ENCODE data around the gene MKRN3. TPM values are rescaled to one million over a fixed set of nuclear protein-coding genes. Genes with fewer than 3 reads are reported as not detected.

The MKRN3 gene
- total and polyA plus RNA-seq, 2 experiments from 2014 or later, result not detected

DNA sequence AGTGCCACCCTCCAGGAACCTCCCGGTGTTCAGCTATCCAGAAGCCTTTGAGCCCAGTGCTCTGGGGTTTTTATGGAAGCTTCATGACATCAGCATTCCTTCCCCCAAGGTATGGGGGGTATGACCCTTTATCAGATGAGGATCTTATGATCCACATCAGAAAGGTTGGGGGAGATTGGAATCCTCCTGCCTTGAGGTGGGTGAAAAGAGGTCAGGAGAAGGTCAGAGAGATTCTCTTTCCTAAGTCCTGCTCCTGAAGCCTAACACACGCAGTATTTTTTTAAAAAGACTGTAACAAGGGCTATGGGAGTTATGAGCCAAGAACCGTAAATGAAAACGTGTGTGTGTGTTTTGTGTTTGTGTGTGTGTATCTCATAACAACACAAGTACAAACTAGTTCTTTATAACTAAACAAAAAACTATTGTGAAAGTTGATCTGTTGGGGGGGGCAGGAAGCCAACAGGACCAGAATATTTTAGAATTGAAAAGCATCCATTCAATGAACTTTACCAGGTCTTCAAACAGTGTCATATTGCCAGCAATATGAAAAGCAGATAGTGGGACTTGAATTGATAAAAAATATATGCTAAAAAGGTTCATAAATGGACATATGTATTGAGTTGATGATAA lies 13.2 kb downstream of the MKRN3 start:
- ATAC-seq (no peak), DNase-seq (ENCODE audit: low spot score) (no peak)
- no peak overlapping the region for H3K4me3 ChIP-seq
- no peaks in the 10 kb centered on the region for H3K36me3 ChIP-seq (ENCODE audit: insufficient read depth)
- H3K36me3 Mint-ChIP-seq (ENCODE audit: low read depth), result no peaks in the 10 kb centered on the region
- no peaks in the 10 kb centered on the region for H4K20me1 ChIP-seq (replicated peaks; ENCODE audit: insufficient read depth)
- H3K4me3 Mint-ChIP-seq, result no peak overlapping the region
- H3K27me3 ChIP-seq (ENCODE audit: insufficient read depth), result no peaks in the 10 kb centered on the region
- no peak overlapping the region for H3K4me2 ChIP-seq
- no peaks in the 10 kb centered on the region for H3K79me2 ChIP-seq (replicated peaks; ENCODE audit: insufficient read depth)
- no peaks in the 10 kb centered on the region for H3K4me1 ChIP-seq (ENCODE audit: insufficient read depth)
- no peaks in the 10 kb centered on the region for H3F3A ChIP-seq (replicated peaks; ENCODE audit: low read depth)
- no peak overlapping the region for H2AFZ ChIP-seq
- no peaks in the 10 kb centered on the region for H3K9me2 ChIP-seq (ENCODE audit: insufficient read depth)
- H3K27ac Mint-ChIP-seq, result no peak overlapping the region
- TF ChIP-seq ZNF331 (CRISPR knock-in tag; IDR thresholded peaks at IDR 0.05; ENCODE audit: low read depth), result no peak
- TF ChIP-seq EZH2 (IDR thresholded peaks at IDR 0.05; ENCODE audit: low read depth, unreplicated experiment), result no peak
- TF ChIP-seq EZH2phosphoT487 (IDR thresholded peaks at IDR 0.05; ENCODE audit: unreplicated experiment), result no peak
- TF ChIP-seq, protein P1, sequence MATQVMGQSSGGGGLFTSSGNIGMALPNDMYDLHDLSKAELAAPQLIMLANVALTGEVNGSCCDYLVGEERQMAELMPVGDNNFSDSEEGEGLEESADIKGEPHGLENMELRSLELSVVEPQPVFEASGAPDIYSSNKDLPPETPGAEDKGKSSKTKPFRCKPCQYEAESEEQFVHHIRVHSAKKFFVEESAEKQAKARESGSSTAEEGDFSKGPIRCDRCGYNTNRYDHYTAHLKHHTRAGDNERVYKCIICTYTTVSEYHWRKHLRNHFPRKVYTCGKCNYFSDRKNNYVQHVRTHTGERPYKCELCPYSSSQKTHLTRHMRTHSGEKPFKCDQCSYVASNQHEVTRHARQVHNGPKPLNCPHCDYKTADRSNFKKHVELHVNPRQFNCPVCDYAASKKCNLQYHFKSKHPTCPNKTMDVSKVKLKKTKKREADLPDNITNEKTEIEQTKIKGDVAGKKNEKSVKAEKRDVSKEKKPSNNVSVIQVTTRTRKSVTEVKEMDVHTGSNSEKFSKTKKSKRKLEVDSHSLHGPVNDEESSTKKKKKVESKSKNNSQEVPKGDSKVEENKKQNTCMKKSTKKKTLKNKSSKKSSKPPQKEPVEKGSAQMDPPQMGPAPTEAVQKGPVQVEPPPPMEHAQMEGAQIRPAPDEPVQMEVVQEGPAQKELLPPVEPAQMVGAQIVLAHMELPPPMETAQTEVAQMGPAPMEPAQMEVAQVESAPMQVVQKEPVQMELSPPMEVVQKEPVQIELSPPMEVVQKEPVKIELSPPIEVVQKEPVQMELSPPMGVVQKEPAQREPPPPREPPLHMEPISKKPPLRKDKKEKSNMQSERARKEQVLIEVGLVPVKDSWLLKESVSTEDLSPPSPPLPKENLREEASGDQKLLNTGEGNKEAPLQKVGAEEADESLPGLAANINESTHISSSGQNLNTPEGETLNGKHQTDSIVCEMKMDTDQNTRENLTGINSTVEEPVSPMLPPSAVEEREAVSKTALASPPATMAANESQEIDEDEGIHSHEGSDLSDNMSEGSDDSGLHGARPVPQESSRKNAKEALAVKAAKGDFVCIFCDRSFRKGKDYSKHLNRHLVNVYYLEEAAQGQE (IDR thresholded peaks at IDR 0.05; ENCODE audit: unreplicated experiment), result no peak
- no peak for TF ChIP-seq STAT1 (IDR thresholded peaks at IDR 0.05; ENCODE audit: unreplicated experiment)
- TF ChIP-seq ZNF114 (CRISPR knock-in tag; IDR thresholded peaks at IDR 0.05), result no peak
- TF ChIP-seq JUNB (IDR thresholded peaks at IDR 0.05; ENCODE audit: unreplicated experiment), result no peak
- TF ChIP-seq, protein P2, sequence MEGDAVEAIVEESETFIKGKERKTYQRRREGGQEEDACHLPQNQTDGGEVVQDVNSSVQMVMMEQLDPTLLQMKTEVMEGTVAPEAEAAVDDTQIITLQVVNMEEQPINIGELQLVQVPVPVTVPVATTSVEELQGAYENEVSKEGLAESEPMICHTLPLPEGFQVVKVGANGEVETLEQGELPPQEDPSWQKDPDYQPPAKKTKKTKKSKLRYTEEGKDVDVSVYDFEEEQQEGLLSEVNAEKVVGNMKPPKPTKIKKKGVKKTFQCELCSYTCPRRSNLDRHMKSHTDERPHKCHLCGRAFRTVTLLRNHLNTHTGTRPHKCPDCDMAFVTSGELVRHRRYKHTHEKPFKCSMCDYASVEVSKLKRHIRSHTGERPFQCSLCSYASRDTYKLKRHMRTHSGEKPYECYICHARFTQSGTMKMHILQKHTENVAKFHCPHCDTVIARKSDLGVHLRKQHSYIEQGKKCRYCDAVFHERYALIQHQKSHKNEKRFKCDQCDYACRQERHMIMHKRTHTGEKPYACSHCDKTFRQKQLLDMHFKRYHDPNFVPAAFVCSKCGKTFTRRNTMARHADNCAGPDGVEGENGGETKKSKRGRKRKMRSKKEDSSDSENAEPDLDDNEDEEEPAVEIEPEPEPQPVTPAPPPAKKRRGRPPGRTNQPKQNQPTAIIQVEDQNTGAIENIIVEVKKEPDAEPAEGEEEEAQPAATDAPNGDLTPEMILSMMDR (conservative IDR thresholded peaks at IDR 0.05; ENCODE audit: low read depth in 2 of 2), result no peak
- TF ChIP-seq NANOG (IDR thresholded peaks at IDR 0.05; ENCODE audit: borderline replicate concordance), result no peak
- no peak for TF ChIP-seq CREB1 (CRISPR knock-in tag; IDR thresholded peaks at IDR 0.05; ENCODE audit: low read depth)
- TF ChIP-seq, protein P3, sequence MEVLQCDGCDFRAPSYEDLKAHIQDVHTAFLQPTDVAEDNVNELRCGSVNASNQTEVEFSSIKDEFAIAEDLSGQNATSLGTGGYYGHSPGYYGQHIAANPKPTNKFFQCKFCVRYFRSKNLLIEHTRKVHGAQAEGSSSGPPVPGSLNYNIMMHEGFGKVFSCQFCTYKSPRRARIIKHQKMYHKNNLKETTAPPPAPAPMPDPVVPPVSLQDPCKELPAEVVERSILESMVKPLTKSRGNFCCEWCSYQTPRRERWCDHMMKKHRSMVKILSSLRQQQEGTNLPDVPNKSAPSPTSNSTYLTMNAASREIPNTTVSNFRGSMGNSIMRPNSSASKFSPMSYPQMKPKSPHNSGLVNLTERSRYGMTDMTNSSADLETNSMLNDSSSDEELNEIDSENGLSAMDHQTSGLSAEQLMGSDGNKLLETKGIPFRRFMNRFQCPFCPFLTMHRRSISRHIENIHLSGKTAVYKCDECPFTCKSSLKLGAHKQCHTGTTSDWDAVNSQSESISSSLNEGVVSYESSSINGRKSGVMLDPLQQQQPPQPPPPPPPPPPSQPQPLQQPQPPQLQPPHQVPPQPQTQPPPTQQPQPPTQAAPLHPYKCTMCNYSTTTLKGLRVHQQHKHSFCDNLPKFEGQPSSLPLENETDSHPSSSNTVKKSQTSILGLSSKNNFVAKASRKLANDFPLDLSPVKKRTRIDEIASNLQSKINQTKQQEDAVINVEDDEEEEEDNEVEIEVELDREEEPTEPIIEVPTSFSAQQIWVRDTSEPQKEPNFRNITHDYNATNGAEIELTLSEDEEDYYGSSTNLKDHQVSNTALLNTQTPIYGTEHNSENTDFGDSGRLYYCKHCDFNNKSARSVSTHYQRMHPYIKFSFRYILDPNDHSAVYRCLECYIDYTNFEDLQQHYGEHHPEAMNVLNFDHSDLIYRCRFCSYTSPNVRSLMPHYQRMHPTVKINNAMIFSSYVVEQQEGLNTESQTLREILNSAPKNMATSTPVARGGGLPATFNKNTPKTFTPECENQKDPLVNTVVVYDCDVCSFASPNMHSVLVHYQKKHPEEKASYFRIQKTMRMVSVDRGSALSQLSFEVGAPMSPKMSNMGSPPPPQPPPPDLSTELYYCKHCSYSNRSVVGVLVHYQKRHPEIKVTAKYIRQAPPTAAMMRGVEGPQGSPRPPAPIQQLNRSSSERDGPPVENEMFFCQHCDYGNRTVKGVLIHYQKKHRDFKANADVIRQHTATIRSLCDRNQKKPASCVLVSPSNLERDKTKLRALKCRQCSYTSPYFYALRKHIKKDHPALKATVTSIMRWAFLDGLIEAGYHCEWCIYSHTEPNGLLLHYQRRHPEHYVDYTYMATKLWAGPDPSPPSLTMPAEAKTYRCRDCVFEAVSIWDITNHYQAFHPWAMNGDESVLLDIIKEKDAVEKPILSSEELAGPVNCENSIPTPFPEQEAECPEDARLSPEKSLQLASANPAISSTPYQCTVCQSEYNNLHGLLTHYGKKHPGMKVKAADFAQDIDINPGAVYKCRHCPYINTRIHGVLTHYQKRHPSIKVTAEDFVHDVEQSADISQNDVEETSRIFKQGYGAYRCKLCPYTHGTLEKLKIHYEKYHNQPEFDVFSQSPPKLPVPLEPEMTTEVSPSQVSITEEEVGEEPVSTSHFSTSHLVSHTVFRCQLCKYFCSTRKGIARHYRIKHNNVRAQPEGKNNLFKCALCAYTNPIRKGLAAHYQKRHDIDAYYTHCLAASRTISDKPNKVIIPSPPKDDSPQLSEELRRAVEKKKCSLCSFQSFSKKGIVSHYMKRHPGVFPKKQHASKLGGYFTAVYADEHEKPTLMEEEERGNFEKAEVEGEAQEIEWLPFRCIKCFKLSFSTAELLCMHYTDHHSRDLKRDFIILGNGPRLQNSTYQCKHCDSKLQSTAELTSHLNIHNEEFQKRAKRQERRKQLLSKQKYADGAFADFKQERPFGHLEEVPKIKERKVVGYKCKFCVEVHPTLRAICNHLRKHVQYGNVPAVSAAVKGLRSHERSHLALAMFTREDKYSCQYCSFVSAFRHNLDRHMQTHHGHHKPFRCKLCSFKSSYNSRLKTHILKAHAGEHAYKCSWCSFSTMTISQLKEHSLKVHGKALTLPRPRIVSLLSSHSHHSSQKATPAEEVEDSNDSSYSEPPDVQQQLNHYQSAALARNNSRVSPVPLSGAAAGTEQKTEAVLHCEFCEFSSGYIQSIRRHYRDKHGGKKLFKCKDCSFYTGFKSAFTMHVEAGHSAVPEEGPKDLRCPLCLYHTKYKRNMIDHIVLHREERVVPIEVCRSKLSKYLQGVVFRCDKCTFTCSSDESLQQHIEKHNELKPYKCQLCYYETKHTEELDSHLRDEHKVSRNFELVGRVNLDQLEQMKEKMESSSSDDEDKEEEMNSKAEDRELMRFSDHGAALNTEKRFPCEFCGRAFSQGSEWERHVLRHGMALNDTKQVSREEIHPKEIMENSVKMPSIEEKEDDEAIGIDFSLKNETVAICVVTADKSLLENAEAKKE (CRISPR knock-in tag; IDR thresholded peaks at IDR 0.05), result no peak
- TF ChIP-seq POLR2AphosphoS5 (IDR thresholded peaks at IDR 0.05; ENCODE audit: low read depth), result no peak
- TF ChIP-seq, protein P4, sequence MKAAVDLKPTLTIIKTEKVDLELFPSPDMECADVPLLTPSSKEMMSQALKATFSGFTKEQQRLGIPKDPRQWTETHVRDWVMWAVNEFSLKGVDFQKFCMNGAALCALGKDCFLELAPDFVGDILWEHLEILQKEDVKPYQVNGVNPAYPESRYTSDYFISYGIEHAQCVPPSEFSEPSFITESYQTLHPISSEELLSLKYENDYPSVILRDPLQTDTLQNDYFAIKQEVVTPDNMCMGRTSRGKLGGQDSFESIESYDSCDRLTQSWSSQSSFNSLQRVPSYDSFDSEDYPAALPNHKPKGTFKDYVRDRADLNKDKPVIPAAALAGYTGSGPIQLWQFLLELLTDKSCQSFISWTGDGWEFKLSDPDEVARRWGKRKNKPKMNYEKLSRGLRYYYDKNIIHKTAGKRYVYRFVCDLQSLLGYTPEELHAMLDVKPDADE (IDR thresholded peaks at IDR 0.05), result no peak
- H3K27me3 Mint-ChIP-seq (ENCODE audit: insufficient read depth, low read depth, poor library complexity), result peaks cover 1% of the 10 kb centered on the region
- no peak overlapping the region for H3K27ac ChIP-seq (ENCODE audit: low read depth)
- H3K9me3 Mint-ChIP-seq, result peaks cover 60% of the 10 kb centered on the region
- H3K4me1 Mint-ChIP-seq, result no peaks in the 10 kb centered on the region
